IMR-90 (cell line): ENCODE results near the gene GRID1.

Experiments used
- CEBPB ChIP-seq: IDR thresholded peaks from 2 replicates; pipeline ENCODE4 v1.6.1; 2012; ENCODE audit warnings: low read depth, low read length, improper control_type of control experiment
- CHD1 ChIP-seq: IDR thresholded peaks from 2 replicates; pipeline ENCODE4 v1.6.1; 2012; ENCODE audit warnings: low read depth, low read length, improper control_type of control experiment
- FOS ChIP-seq: fragments of 150-350 bp; IDR thresholded peaks from 2 replicates; pipeline ENCODE4 v1.6.1; 2016; ENCODE audit warnings: low read depth, low read length
- MAFK ChIP-seq: IDR thresholded peaks from 2 replicates; pipeline ENCODE4 v1.6.1; 2012; ENCODE audit warnings: low read depth, low read length, improper control_type of control experiment
- MAZ ChIP-seq: IDR thresholded peaks from 2 replicates; pipeline ENCODE4 v1.6.1; 2012; ENCODE audit warnings: low read depth, mild to moderate bottlenecking, low read length, improper control_type of control experiment, moderate library complexity, borderline replicate concordance
- MXI1 ChIP-seq: IDR thresholded peaks from 2 replicates; pipeline ENCODE4 v1.6.1; 2012; ENCODE audit warnings: low read depth, mild to moderate bottlenecking, low read length, moderate library complexity, borderline replicate concordance
- POLR2A ChIP-seq: IDR thresholded peaks from 2 replicates; pipeline ENCODE4 v1.6.1; 2012; ENCODE audit warnings: mild to moderate bottlenecking, low read depth, low read length
- RAD21 ChIP-seq: IDR thresholded peaks from 2 replicates; pipeline ENCODE4 v1.6.1; 2012; ENCODE audit warnings: low read length, improper control_type of control experiment
- RCOR1 ChIP-seq: IDR thresholded peaks from 2 replicates; pipeline ENCODE4 v1.6.1; 2012; ENCODE audit warnings: mild to moderate bottlenecking, low read length, improper control_type of control experiment; ENCODE audit not compliant: insufficient replicate concordance
- RFX5 ChIP-seq: IDR thresholded peaks from 2 replicates; pipeline ENCODE4 v1.8.0; 2012; ENCODE audit warnings: low read depth, mild to moderate bottlenecking, low read length, moderate library complexity
- SMC3 ChIP-seq: fragments of 150-350 bp; IDR thresholded peaks from 2 replicates; pipeline ENCODE4 v1.6.1; 2016; ENCODE audit warnings: low read depth, mild to moderate bottlenecking, antibody characterized with exemption, low read length, moderate library complexity
- TF ChIP-seq, protein P1 (sequence below): conservative IDR thresholded peaks from 2 replicates; pipeline ENCODE4 v1.5.1; 2012; ENCODE audit warnings: mild to moderate bottlenecking, low read depth, low read length, improper control_type of control experiment
- TF ChIP-seq, protein P2 (sequence below): fragments of 150-350 bp; IDR thresholded peaks from 2 replicates; pipeline ENCODE4 v1.6.1; 2017; ENCODE audit warnings: mild to moderate bottlenecking, antibody characterized with exemption, low read length, low read depth
- TF ChIP-seq, protein P3 (sequence below): fragments of 150-350 bp; IDR thresholded peaks from 2 replicates; pipeline ENCODE4 v1.6.1; 2016; ENCODE audit warnings: low read depth, mild to moderate bottlenecking, low read length, moderate library complexity, borderline replicate concordance

DNA sequence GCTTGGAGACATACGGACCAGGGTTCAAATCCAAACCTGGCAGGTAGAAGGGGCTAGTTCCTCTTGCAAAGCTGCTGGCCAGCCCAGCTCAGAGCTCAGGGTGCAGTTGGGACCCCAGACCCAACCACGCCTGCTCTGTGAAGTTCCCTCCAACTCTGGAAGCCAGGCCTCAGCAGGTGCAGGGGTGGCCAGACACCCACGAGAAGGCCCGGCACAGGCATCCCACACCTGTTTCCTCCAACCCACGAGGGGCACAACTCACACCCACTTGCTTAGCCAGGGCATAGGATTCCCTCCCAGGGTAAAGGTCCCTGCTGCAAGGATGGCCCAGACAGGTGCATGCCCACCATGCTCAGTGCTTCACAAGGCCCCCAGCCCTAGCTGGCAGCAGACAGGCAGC lies 262.4 kb downstream of the GRID1 start:
- TF ChIP-seq POLR2A: no peak
- TF ChIP-seq, protein P1, sequence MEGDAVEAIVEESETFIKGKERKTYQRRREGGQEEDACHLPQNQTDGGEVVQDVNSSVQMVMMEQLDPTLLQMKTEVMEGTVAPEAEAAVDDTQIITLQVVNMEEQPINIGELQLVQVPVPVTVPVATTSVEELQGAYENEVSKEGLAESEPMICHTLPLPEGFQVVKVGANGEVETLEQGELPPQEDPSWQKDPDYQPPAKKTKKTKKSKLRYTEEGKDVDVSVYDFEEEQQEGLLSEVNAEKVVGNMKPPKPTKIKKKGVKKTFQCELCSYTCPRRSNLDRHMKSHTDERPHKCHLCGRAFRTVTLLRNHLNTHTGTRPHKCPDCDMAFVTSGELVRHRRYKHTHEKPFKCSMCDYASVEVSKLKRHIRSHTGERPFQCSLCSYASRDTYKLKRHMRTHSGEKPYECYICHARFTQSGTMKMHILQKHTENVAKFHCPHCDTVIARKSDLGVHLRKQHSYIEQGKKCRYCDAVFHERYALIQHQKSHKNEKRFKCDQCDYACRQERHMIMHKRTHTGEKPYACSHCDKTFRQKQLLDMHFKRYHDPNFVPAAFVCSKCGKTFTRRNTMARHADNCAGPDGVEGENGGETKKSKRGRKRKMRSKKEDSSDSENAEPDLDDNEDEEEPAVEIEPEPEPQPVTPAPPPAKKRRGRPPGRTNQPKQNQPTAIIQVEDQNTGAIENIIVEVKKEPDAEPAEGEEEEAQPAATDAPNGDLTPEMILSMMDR: no peak
- no peak for TF ChIP-seq RCOR1
- no peak for TF ChIP-seq SMC3
- TF ChIP-seq RAD21: no peak
- no peak for TF ChIP-seq MXI1
- TF ChIP-seq, protein P2, sequence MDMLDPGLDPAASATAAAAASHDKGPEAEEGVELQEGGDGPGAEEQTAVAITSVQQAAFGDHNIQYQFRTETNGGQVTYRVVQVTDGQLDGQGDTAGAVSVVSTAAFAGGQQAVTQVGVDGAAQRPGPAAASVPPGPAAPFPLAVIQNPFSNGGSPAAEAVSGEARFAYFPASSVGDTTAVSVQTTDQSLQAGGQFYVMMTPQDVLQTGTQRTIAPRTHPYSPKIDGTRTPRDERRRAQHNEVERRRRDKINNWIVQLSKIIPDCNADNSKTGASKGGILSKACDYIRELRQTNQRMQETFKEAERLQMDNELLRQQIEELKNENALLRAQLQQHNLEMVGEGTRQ: no peak
- TF ChIP-seq FOS: no peak
- no peak for TF ChIP-seq CHD1
- no peak for TF ChIP-seq CEBPB
- no peak for TF ChIP-seq MAFK
- TF ChIP-seq MAZ: no peak
- TF ChIP-seq RFX5: no peak
- TF ChIP-seq, protein P3, sequence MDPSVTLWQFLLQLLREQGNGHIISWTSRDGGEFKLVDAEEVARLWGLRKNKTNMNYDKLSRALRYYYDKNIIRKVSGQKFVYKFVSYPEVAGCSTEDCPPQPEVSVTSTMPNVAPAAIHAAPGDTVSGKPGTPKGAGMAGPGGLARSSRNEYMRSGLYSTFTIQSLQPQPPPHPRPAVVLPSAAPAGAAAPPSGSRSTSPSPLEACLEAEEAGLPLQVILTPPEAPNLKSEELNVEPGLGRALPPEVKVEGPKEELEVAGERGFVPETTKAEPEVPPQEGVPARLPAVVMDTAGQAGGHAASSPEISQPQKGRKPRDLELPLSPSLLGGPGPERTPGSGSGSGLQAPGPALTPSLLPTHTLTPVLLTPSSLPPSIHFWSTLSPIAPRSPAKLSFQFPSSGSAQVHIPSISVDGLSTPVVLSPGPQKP: no peak
